HG03066 (cell line): ENCODE measurements around the gene MYH9.
"Not testable (repeated sequence)": the region's sequence is repeated elsewhere in the genome, so short reads cannot be mapped to it uniquely, and the experiment has no call there.

Source experiments
- ATAC-seq: cut with Tn5 transposase; IDR thresholded peaks from one replicate; pipeline ENCODE4 v1.9.1; 2021; ENCODE audit warnings: low read depth; ENCODE audit not compliant: unreplicated experiment

Gene MYH9

DNA sequence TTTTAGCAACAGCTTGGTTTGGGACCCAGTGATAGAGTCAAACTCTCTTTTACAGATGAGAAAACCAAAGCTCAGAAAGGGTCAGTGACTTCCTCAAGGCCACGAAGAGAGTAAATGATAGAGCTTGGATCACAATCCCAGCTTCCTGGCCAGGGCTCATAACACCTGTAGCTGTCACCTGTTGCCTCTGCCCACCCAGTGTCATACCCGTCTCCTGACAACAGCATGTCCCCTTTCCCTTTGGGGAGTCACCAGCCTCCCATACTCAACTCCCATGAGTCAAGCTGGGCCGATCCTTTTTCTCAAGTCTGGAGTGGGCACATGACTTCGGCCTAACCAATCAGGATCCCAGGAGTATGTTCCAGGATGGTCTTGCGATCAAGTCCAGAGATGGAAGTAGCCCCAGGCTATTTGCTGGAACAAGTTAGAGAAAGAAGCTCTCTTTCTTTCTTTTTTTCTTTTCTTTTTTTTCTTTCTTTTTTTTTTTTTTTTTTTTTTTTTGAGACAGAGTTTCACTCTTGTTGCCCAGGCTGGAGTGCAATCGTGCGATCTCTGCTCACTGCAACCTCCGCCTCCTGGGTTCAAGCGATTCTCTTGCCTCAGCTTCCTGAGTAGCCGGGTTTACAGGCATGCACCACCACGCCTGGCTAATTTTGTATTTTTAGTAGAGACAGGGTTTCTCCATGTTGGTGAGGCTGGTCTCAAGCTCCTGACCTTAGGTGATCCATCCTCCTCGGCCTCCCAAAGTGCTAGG is 27.8 kb upstream of the MYH9 start:
- ATAC-seq, result no peak

- ATAC-seq, result no peak
Measured at GRCh38 chr22:36413022-36413775, 25.4 kb upstream of the MYH9 start.

DNA sequence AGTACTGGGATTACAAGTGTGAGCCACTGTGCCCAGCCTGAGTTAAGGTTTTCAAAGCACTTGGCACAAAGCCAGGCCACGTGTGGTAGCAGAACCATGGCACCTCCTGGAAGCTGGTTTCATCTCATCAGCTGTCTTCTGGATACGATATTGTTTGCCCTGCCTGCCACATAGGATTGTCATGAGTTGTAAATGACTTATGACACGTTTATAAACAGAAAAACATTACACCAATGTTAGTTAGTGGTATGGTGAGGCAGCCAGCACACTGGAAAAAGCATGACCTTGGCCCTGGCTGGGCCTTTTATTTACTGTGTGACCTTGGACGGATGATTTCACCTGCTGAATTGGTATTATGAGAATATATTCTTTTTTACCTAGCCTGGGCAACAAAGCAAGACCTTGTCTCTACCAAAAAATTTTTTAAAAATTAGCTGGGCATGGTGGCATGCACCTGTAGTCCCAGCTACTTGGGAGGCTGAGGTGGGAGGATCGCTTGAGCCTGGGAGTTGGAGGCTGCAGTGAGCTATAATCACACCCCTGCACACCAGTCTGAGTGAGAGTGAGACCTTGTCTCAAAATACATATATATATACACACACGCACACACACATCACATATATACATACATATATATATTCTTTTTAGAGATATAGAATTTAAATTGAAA is 24.0 kb upstream of the MYH9 start:
- no peak for ATAC-seq

- no peak for ATAC-seq
Measured at GRCh38 chr22:36409911-36410756, 22.4 kb upstream of the MYH9 start.

DNA sequence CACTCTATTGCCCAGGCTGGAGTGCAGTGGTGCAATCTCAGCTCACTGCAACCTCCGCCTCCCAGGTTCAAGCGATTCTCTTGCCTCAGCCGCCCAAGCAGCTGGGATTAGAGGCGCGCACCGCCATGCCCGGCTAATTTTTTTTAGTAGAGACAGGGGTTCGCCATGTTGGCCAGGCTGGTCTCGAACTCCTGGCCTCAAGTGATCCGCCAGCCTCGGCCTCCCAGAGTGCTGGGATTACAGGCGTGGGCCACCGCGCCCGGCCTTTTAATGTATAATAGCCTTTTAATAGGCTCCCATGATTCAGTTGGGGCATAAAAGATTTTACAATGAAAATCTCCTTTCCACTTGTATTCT is 21.8 kb upstream of the MYH9 start:
- ATAC-seq, result not testable (repeated sequence)

DNA sequence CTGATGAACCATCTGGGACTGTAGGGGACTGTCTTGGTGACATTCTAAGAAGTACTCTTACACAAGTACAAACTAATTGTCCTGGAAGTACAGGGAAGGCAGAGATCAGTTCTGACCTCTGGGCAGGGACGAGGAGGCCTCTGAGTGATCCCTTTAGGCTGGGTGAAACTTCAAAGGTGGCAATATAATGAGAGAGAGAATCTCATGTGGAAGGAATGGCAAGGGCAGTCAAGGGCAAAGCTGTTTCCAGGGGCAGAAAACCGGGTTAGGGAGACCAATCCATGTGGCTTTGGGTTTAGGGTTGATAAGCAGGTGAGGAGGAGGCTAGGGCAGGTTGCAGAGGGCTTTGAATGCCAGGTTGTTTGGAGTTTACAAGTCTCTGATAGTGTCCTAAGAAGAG is 21.3 kb upstream of the MYH9 start:
- ATAC-seq, result no peak

DNA sequence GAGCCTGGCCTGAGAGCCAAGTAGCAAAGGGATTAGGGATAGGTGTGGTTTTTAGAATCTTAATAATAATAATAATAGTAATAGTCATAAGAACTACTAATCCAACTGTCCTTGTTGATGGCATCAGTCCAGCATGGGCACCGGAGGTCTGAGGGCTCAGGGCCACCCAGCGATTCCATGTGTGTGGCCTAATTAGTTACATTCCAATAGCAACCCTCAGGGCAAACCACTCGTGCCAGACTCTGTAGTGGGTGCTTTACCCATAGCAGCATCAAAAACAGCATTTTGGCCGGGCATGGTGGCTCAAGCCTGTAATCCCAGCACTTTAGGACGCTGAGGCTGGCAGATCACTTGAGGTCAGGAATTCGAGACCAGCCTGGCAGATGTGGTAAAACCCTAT is 19.0 kb upstream of the MYH9 start:
- ATAC-seq, result no peak

- no peak for ATAC-seq
Measured at GRCh38 chr22:36405671-36406538, 18.1 kb upstream of the MYH9 start.

- ATAC-seq, result no peak
Measured at GRCh38 chr22:36405221-36405661, 17.5 kb upstream of the MYH9 start.

DNA sequence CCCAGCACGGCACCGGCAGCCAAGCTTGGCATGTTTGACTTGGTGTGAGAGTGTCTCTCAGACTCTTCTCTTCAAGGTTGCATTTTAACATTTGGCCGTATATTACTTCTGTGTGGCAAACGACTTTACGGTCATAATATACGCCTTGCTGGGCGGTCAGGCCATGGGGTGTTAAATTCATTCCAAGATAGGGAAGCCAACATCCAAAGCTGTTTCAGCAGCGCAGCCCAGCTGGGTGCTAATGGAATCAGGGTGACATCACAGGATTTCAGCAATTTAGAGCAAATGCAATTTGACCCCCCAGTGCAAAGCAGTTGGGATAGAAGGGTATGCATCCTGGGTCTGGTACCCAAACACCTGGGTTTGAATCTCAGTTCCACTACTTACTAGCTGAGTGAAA is 16.7 kb upstream of the MYH9 start:
- no peak for ATAC-seq

DNA sequence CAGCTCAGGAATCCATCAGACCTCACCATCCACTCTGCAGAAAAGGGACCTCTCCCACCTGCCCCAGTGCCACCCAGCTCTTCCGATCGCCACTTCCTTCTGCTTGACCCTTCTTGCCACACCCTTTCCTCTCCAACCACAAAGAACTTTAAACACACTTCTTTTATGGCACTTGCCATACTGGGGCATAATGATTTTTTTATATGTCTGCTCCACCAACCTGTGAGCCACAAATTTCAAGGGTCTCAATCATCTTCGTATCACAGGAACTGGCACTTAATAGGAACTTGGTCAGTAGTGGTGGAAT is 11.7 kb upstream of the MYH9 start:
- no peak for ATAC-seq

GRCh38 chr22:36398601-36399471 is 11.1 kb upstream of the MYH9 start:
- no peak for ATAC-seq

- ATAC-seq, result no peak
Measured at GRCh38 chr22:36397131-36398093, 9.6 kb upstream of the MYH9 start.

DNA sequence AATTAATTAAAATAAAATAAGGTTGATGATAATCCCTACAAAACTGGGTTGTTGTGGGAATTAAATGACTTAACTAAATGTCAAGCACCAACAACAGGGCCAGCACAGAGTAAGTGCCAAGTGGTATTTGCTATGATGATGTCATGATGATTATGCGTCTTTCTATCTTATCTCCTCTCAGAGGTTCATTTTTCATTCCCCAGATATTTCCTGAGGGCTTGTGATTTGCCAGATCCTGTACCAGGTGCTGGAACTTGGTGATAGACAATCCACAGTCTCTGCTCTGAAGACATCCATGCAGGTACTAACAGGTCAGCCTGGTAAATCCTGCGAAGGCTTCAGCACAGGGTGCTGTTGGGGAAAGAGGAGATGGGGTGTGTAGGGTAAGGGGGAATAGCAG is 8.1 kb upstream of the MYH9 start:
- ATAC-seq, result no peak

DNA sequence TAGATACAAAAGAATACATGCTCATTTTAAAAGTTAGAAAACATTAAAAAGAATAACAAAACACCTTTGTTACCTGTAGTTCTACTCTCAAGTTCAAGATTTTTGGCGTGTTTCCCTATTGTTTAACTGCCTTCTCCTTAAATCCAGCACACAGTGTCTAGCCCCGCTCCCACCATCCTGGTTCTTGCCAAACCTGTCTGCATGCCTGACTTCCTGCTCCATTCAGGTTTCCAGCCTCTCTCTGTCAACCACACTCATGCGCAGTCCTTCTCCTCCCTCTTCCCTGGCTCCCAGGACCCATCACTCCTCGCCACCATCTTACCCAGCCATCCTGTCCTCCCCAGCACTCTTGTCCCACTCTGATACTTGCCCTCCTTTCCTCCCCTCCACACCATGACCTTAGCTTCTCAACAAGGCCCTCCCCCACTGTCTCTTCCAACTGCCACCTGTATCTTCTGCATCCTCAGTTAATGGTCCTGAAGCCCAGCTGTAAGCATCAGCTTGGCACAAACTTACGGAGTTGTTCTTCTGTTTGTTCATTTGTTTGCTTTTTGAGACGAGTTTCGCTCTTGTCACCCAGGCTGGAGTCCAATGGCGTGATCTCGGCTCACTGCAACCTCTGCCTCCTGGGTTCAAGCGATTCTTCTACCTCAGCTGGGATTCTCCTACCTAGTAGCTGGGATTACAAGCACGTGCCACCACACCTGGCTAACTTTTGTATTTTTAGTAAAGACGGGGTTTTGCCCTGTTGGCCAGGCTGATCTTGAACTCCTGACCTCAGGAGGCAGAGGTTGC is 7.5 kb upstream of the MYH9 start:
- no peak for ATAC-seq

DNA sequence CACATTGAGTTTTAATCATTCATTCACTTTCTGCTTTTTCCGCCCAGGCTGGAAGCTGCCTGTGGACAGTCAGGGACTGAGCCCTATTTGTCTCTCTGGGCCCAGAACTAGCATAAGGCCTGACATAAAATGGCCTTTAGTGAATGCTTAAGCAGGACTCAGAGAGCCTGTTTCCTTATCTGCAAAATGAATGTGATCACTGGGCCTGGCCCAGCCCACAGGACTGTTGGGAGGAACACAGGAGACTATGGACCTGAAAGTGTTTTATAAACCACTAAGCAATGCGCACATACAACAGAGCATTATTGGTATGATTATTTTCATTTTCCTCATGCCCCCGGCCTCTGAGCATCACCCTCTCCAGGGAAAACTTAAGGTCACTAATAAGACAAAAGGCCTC is 3.9 kb upstream of the MYH9 start:
- ATAC-seq, result no peak

- ATAC-seq, result not testable (repeated sequence)
Measured at GRCh38 chr22:36389122-36389521, 1.4 kb upstream of the MYH9 start.
